ENCODE measurements around the gene SBF2.

GRCh38 chr11:10273738-10274137, 20.3 kb downstream of the SBF2 start:
- TF ChIP-seq TAF1 (IDR thresholded peaks at IDR 0.05; ENCODE audit: borderline replicate concordance, insufficient read depth, low read length) = no peak
- no peak for TF ChIP-seq REST (IDR thresholded peaks at IDR 0.05; ENCODE audit: insufficient read depth in 1 of 2, low read depth in 2 of 2, low read length in 2 of 2)
- TF ChIP-seq SIN3A (IDR thresholded peaks at IDR 0.05; ENCODE audit: borderline replicate concordance, insufficient read depth, low read length) = no peak

Data from PFSK-1 (cell line).